GM12878 (cell line): Measurements from ENCODE around the gene MAD2L2.

ENCODE experiments used
- CREB1 ChIP-seq: IDR thresholded peaks from 2 replicates; pipeline ENCODE4 v1.6.1; 2012; ENCODE audit warnings: low read depth, mild to moderate bottlenecking, inconsistent platforms
- MTA3 ChIP-seq: IDR thresholded peaks from 2 replicates; pipeline ENCODE4 v1.6.1; 2012; ENCODE audit warnings: low read length, inconsistent platforms, borderline replicate concordance
- USF2 ChIP-seq: IDR thresholded peaks from 2 replicates; pipeline ENCODE4 v1.6.1; 2011; ENCODE audit warnings: low read depth, low read length, improper control_type of control experiment, borderline replicate concordance

- TF ChIP-seq CREB1 (no peak), USF2 (no peak), MTA3 (no peak)
Observed at GRCh38 chr1:11680270-11681070, 478 bp downstream of the MAD2L2 start.
